ENCODE data around the gene GLG1.
"Not testable (repeated sequence)": the region's sequence is repeated elsewhere in the genome, so short reads cannot be mapped to it uniquely, and the experiment has no call there.

Gene GLG1

GRCh38 chr16:74575175-74575806 lies 31.6 kb downstream of the GLG1 start:
- DNase-seq (ENCODE audit: low spot score), result no peak

GRCh38 chr16:74574146-74574545 lies 32.8 kb downstream of the GLG1 start:
- no peak for DNase-seq (ENCODE audit: low spot score)

GRCh38 chr16:74573622-74574021 lies 33.3 kb downstream of the GLG1 start:
- no peak for DNase-seq (ENCODE audit: low spot score)

- no peak for DNase-seq (ENCODE audit: low spot score)
These were observed 36.3 kb downstream of the GLG1 start for GRCh38 chr16:74570412-74571301.

GRCh38 chr16:74568961-74569631 lies 37.8 kb downstream of the GLG1 start:
- no peak for DNase-seq (ENCODE audit: low spot score)

- DNase-seq (ENCODE audit: low spot score), result no peak
These were observed 39.0 kb downstream of the GLG1 start for GRCh38 chr16:74567901-74568300.

DNA sequence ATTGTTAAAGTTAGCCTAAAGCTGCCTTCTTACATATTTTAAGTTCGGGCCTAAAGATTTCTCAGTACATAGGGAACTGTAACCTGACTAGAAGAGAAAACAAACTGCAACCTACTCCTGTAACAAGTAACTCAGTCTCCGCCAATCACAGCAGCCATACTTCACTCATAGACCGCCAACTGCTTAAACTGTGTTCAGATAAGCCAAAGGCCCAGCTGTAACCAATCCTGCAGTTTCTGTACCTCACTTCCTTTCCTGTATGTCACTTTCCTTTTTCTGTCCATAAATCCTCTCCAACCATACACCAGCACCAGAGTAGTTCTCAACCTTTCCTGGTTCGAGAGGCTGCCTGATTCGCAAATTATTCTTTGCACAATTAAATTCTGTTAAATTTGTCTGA lies 41.5 kb downstream of the GLG1 start:
- no peak for DNase-seq (ENCODE audit: low spot score)

- DNase-seq (ENCODE audit: low spot score), result no peak
These were observed 42.4 kb downstream of the GLG1 start for GRCh38 chr16:74564451-74564984.

GRCh38 chr16:74563828-74564263 lies 43.1 kb downstream of the GLG1 start:
- no peak for DNase-seq (ENCODE audit: low spot score)

DNA sequence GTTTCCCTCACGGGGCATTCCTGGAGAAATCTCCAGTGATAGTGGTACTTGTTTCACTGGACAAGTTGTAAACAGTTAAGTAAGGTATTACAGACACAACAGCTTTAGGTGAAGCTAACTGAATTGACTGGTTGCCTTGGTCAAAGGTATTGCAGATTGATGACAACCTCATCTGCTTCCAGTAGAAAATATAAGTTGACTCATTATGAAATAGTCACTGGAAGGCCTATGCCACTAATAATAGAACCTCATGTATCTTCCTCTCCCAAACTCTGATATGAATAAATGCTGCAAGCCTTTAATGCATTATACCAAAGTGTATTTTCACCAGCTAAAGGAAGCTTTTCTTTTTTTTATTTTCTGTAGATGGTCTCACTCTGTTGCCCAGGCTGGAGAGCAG lies 44.8 kb downstream of the GLG1 start:
- DNase-seq (ENCODE audit: low spot score), result no peak

DNA sequence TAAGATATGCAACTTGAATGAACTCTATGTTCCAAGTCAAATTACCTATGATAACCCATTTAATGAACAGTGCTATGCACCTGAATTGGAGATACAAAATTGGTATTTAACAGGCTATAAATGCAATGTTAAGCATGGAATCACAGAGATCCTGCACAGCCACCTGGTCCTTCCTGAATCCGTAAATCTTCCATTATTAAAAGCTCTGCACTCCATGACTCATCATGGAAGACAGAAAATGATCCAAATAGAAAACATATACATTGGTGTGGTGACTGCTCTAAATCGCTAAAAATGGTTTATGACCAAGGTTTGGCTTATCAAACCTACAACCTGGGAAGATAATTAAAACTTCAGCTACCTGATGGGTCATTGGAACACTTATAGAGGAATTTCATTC lies 45.3 kb downstream of the GLG1 start:
- DNase-seq (ENCODE audit: low spot score), result no peak

- no peak for DNase-seq (ENCODE audit: low spot score)
These were observed 46.0 kb downstream of the GLG1 start for GRCh38 chr16:74560912-74561311.

DNA sequence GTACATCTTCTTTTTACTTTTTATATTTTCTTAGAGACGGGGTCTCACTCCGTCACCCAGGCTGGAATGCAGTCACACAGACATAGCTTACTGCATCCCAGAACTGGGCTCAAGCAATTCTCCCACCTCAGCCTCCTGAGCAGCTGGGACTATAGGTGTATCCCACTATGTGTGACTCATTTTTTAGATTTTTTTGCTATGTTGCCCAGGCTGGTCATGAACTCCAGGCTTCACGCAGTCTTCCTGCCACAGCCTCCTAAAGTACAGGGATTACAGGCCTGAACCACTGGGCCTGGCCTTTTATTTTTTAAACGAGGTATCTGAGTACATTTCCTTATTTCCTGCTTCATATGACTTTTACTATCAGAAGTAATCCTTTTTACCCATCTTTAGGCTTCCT lies 48.0 kb downstream of the GLG1 start:
- DNase-seq (ENCODE audit: low spot score), result no peak

GRCh38 chr16:74557275-74557674 lies 49.6 kb downstream of the GLG1 start:
- no peak for DNase-seq (ENCODE audit: low spot score)

DNA sequence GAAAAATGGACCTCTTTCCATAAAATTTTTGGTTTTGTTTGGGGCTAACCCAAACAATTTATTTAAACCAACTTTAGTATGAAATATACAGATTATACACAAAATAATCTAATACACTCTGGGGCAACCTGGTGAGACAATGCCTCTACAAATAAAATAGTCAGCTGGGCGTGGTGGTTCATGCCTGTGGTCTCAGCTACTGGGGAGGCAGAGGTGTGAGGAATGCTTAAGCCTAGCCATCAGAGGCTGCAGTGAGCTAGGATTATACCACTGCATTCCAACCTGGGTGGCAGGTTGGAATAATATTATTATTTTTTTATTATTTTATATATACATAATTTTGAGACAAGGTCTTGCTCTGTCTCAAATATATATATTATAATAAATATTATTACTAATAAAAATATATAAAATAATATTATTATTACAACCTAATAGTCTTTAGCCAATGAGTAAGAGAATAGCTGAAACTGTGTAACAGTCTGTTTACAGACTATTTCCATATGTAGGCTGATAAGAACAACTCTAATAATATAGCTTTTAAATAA lies 50.5 kb downstream of the GLG1 start:
- no peak for DNase-seq (ENCODE audit: low spot score)

GRCh38 chr16:74552357-74552756 lies 54.6 kb downstream of the GLG1 start:
- DNase-seq (ENCODE audit: low spot score), result not testable (repeated sequence)

DNA sequence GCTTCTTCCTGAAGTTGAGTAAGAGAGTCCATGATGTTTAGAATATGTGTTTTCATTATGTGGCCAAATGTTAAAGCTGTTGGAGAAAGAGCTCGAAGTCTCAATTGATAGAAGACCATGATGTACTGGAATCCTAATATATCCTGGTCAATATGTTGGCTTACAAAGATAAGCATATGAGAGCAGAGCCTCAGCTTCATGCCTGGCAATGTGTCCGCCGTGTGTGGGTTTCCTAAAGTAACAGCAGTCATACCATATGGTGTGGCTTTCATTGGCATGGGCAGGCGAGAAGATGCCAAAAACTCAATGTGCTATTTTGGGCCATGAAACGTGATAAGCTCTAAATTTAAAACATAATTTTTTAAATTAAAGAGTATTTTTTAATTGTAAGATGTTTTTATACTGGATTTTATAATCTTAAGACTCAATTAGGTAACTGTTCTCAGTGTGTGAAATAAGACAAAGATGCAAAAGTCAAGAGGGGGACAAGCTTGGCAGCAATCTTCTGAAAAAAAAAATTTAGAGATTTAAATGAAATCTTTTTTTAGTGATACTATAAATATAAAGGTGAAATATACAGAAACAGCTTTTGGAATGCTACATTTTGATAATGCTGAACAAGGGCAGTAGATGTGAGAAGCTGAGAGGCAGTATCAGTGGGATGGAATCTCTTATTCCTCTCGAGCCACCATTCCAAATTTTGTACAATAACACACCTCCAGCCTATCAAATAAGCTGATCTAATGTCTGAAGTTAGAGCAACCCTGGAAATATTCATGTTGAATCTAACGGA lies 56.5 kb downstream of the GLG1 start:
- not testable (repeated sequence) for DNase-seq (ENCODE audit: low spot score)

- not testable (repeated sequence) for DNase-seq (ENCODE audit: low spot score)
These were observed 60.8 kb downstream of the GLG1 start for GRCh38 chr16:74546112-74546511.

DNA sequence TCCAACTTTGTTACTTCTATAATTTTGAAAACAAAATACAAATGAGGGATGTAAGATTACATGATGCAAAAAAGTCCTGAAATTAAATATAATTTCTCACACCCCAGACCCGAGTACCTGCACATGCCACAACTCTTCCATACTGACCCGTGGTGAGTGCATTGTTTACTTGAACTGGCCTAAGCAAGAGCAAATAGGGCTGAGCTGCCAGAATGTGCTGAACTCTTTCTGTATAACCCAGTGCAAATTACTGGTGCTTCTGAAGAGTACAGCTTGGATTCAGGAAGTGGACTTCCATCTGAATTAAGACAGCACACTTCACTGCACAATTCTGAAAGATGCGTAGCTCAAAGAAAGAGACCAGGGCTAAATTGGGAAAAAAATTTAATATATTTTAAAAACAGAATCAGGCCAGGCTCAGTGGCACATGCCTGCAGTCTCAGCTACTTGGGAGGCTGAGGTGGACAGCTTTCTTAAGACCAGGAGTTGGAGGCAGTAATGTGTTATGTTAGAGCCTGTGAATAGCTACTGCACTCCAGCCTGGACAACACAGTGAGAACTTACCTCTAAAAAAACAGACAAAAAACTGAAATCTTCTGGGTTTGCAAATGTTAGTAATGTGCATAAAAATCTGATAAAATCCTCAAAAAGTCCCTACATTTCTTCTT lies 63.9 kb downstream of the GLG1 start:
- not testable (repeated sequence) for DNase-seq (ENCODE audit: low spot score)

DNA sequence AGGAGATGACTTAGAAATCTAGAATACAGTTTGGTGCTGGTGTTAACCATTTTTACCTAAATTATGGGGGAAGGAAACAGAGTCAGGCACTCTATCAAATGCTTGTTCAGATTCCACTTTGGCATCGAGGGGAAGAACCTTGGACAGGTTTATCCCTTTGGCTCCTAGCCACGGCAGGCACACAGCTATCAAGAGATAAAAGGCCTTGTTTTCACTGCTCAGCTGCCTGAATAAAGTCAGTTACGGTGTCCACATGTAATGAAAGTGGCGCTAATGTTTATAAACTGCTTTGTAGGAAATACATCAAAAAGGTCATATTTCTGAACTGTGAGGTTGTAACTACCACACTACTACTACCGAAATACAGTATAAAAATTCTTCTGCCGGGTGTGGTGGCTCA lies 66.3 kb downstream of the GLG1 start:
- not testable (repeated sequence) for DNase-seq (ENCODE audit: low spot score)

GRCh38 chr16:74538801-74539200 lies 68.1 kb downstream of the GLG1 start:
- not testable (repeated sequence) for DNase-seq (ENCODE audit: low spot score)
